Lung (tissue), 12 donors: Measurements from ENCODE around the gene SLC19A1. TPM values are rescaled to one million over a fixed set of nuclear protein-coding genes. Genes with fewer than 3 reads are reported as not detected.

Experiments used
- ATAC-seq: fragments of 200-7000 bp; cut with Tn5 transposase; one replicate; pipeline ENCODE4 v1.9.1; 2020; ENCODE audit warnings: moderate number of reproducible peaks; ENCODE audit not compliant: insufficient read depth, low FRiP score
- DNase-seq, 3 donors: peaks; one replicate each; pipeline ENCODE4 v3.0.0-alpha.2; 2013 to 2017
- H3K27ac ChIP-seq, 2 donors: one replicate each; pipeline ENCODE4 v1.5.1; 2013; ENCODE audit warnings: mild to moderate bottlenecking in 2 of 2, moderate library complexity in 2 of 2, control low read depth in 1 of 2, inconsistent platforms in 1 of 2, low read depth in 1 of 2, low read length in 1 of 2
- H3K27me3 ChIP-seq, 3 donors: one replicate each; pipeline ENCODE4 v1.5.1; 2013; ENCODE audit warnings: low read length in 2 of 3; ENCODE audit not compliant: control insufficient read depth in 3 of 3, insufficient read depth in 3 of 3
- H3K36me3 ChIP-seq, 4 donors: one replicate each; pipeline ENCODE4 v1.5.1; 2013; ENCODE audit warnings: low read length in 4 of 4, mild to moderate bottlenecking in 1 of 4, moderate library complexity in 1 of 4; ENCODE audit not compliant: control insufficient read depth in 4 of 4, insufficient read depth in 4 of 4
- H3K4me1 ChIP-seq, 5 donors: one replicate each; pipeline ENCODE4 v1.5.1; 2013; ENCODE audit warnings: low read length in 5 of 5, mild to moderate bottlenecking in 2 of 5, moderate library complexity in 1 of 5; ENCODE audit not compliant: control insufficient read depth in 5 of 5, insufficient read depth in 5 of 5
- H3K4me3 ChIP-seq: one replicate; pipeline ENCODE4 v1.5.1; 2013; ENCODE audit warnings: mild to moderate bottlenecking, control low read depth, moderate library complexity
- H3K9ac ChIP-seq, 2 donors: one replicate each; pipeline ENCODE4 v1.5.1; 2013; ENCODE audit warnings: low read length in 2 of 2, control low read depth in 1 of 2; ENCODE audit not compliant: insufficient read depth in 1 of 2
- H3K9me3 ChIP-seq, 4 donors: one replicate each; pipeline ENCODE4 v1.5.1; 2013; ENCODE audit warnings: low read length in 3 of 4, mild to moderate bottlenecking in 1 of 4, moderate library complexity in 1 of 4; ENCODE audit not compliant: control insufficient read depth in 4 of 4, insufficient read depth in 3 of 4
- CTCF ChIP-seq: IDR thresholded peaks from 2 replicates; pipeline ENCODE4 v1.5.1; 2012; ENCODE audit warnings: mild to moderate bottlenecking; ENCODE audit errors: control extremely low read depth, extremely low read depth
- WGBS, 2 donors: extraction: QIAGEN DNeasy Blood & Tissue Kit; methylation state at CpG; one replicate each; pipeline ENCODE4 v1.1.7; 2013; 5-methylcytosine and 5-hydroxymethylcytosine counted together
- polyA plus RNA-seq, 2 donors: library from polyadenylated mRNA; stranded (reverse); fragments of 200-250 nt; gene quantifications; one replicate each; pipeline ENCODE4 v1.2.1, GENCODE V29; 2013
- total RNA-seq, 2 donors: library from RNA; depleted of rRNA in 1 of 2; stranded (reverse); fragments of >200 nt in 1 of 2; gene quantifications; one replicate each; pipeline ENCODE4 v1.2.1, GENCODE V29; 2014 to 2021
- donor health status: control.
- donor health status: control.
- donor health status: Bipolar disorder and iron deficiency.
- donor health status: healthy.
- donor health status: DM: yes; HTN: yes; CAD: no.

SLC19A1 gene
- total and polyA plus RNA-seq, 4 donors: 23.8 to 42.0 (median 26.2) TPM

GRCh38 chr21:45507523-45507875 is 34.7 kb downstream of the SLC19A1 start:
- peaks cover 0 to 4% (median 0%) of the 10 kb centered on the region in 5 donors for H3K4me1 ChIP-seq
- WGBS, 2 donors: 85 to 87% methylated on average over 9 of the region's 9 CpGs
- no peak overlapping the region for H3K9ac ChIP-seq
- no peak for DNase-seq
- ATAC-seq: no peak
- no peak for TF ChIP-seq CTCF
- H3K27me3 ChIP-seq: no peaks in the 10 kb centered on the region
- no peak overlapping the region for H3K27ac ChIP-seq
- no peak overlapping the region for H3K4me3 ChIP-seq
- peaks cover 0 to 26% (median 0%) of the 10 kb centered on the region in 4 donors for H3K36me3 ChIP-seq
- no peaks in the 10 kb centered on the region for H3K9me3 ChIP-seq

DNA sequence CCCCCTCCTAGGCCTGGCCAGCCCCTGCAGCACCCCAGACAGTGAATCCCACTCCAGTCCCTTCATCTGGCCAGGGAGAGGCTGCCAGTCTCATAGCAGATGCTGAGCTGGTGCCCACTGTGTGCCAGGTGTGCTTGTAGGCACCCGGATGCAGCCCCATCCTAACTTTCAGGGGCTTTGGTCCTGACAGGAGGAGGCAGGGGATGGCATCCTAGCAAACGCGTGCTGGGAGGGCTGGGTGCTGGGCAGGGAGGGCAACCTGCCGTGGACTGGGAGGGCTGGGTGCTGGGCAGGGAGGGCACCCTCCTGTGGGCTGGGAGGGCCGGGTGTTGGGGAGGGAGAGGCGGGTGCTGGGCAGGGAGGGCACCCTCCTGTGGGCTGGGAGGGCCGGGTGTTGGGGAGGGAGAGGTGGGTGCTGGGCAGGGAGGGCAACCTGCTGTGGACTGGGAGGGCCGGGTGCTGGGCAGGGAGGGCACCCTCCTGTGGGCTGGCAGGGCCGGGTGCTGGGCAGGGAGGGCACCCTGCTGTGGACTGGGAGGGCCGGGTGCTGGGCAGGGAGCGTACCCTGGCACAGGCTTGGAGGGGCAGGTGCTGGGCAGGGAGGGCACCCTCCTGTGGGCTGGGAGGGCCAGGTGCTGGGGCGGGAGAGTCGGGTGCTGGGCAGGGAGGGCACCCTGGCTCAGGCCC is 35.3 kb downstream of the SLC19A1 start:
- WGBS, 2 donors: 79 to 83% methylated on average over 10 to 13 of the region's 13 CpGs
- Histone ChIP-seq H3K4me3 (no peak overlapping the region), H3K27ac (no peak overlapping the region), H3K9me3 (no peaks in the 10 kb centered on the region), H3K4me1 (no peaks in the 10 kb centered on the region), H3K27me3 (no peaks in the 10 kb centered on the region), H3K36me3 (peaks cover 0 to 23% (median 0%) of the 10 kb centered on the region in 4 donors), H3K9ac (no peak overlapping the region)
- no peak for TF ChIP-seq CTCF
- no peak for DNase-seq
- ATAC-seq: no peak

- DNase-seq (no peak), ATAC-seq (no peak)
- Histone ChIP-seq H3K27ac (no peak overlapping the region), H3K4me1 (no peaks in the 10 kb centered on the region), H3K4me3 (no peak overlapping the region), H3K36me3 (peaks cover 0 to 21% (median 0%) of the 10 kb centered on the region in 4 donors), H3K9ac (no peak overlapping the region), H3K27me3 (no peaks in the 10 kb centered on the region), H3K9me3 (no peaks in the 10 kb centered on the region)
- TF ChIP-seq CTCF: no peak
- WGBS, 2 donors: 85 to 90% methylated on average over 22 of the region's 22 CpGs
These were observed 35.9 kb downstream of the SLC19A1 start for GRCh38 chr21:45506241-45506817.
